MM.1S (cell line): ENCODE measurements around the gene CHSY3.

Source experiments
- CTCF ChIP-seq: fragments of 300-600 bp; sonication (generic); IDR thresholded peaks from 2 replicates; pipeline ENCODE4 v1.5.1; 2016; ENCODE audit warnings: antibody characterized with exemption, low read length, mixed read lengths
- EZH2phosphoT487 ChIP-seq: fragments of 300-600 bp; sonication (generic); IDR thresholded peaks from 2 replicates; pipeline ENCODE4 v1.6.1; 2018; ENCODE audit warnings: antibody characterized with exemption, low read length

- TF ChIP-seq EZH2phosphoT487 (no peak), CTCF (no peak)
These were observed 194.7 kb downstream of the CHSY3 start for GRCh38 chr5:130099008-130099407.
